EL (cell line): ENCODE results near the gene FUBP1.
A peak's percentile ranks its signal among the peaks of the same experiment; 100 is the strongest.
"Not testable (repeated sequence)": the region's sequence is repeated elsewhere in the genome, so short reads cannot be mapped to it uniquely, and the experiment has no call there.

Experiments used
- DNase-seq: peaks from one replicate; pipeline ENCODE4 v3.0.0-alpha.2; 2016

The FUBP1 gene

DNA sequence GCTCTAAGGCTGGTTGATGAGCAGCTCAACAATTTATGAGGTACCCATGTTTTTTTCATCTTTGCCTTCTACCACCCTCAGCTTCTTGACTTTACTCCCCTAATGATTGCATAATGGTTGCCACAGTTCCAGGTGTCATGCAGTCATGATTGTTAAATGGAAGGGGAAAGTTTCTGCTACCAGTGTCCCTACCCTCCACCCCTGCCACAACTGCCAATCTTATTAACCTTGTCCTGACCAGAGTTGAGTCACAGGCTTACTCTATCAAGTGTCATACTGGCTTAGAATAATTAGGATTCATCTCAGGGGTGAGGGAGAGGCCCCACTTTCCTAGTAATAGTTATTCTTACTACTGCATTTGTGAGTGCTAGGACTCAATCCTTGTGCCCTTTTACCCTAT, 7.9 kb upstream of the FUBP1 start:
- no peak for DNase-seq

DNA sequence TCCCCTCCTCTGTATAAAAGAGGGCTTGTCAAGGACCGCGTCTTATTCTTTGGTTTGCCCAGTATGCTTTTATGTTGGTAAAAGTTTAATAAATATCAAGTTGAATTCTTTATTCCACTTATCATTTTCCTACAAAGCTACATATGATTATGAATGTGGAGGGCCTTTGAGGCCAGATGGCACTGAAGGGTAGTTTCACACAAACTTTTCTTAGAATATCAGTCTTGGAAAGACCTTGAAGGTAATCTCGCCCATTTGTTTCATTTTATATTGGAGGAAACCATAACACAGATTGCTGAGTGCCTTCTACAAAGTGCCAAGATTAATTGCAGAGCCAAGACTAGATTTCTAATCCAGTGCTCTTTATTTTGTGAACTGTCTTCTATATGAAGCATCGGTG, 5.8 kb upstream of the FUBP1 start:
- no peak for DNase-seq

DNA sequence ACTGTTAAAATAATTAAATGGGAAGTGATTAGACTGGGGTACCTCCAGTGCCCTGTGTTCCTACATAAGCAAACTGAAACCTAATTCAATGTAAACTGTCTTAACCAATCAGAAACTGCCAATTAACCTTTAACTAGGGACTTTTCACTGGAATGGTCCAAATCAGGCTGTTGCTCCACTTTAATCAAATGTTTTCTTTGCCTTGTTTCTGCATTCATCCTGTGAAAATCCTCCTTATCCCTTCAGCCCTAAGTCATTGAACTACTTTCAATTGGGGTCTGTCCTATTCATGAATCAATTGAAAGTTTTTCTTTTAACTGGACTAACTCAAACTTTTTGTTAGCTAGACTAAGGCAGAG, 5.1 kb upstream of the FUBP1 start:
- no peak for DNase-seq

DNA sequence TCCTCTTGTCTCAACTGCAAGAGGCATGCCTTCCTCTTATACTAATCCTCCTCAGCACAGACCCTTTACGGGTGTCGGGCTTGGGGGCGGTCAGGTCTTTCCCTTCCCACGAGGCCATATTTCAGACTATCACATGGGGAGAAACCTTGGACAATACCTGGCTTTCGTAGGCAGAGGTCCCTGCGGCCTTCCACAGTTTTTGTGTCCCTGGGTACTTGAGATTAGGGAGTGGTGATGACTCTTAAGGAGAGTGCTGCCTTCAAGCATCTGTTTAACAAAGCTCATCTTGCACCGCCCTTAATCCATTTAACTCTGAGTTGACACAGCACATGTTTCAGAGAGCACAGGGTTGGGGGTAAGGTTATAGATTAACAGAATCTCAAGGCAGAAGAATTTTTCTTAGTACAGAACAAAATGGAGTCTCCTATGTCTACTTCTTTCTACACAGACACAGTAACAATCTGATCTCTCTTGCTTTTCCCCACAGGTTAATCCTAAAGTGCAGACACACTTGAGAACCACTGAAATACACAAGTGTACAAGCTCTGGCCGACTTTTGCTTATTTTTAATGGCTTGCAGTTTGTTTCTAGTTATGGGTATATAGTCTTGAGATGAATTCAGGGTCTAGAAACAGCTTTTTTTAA, 4.6 kb upstream of the FUBP1 start:
- not testable (repeated sequence) for DNase-seq

DNA sequence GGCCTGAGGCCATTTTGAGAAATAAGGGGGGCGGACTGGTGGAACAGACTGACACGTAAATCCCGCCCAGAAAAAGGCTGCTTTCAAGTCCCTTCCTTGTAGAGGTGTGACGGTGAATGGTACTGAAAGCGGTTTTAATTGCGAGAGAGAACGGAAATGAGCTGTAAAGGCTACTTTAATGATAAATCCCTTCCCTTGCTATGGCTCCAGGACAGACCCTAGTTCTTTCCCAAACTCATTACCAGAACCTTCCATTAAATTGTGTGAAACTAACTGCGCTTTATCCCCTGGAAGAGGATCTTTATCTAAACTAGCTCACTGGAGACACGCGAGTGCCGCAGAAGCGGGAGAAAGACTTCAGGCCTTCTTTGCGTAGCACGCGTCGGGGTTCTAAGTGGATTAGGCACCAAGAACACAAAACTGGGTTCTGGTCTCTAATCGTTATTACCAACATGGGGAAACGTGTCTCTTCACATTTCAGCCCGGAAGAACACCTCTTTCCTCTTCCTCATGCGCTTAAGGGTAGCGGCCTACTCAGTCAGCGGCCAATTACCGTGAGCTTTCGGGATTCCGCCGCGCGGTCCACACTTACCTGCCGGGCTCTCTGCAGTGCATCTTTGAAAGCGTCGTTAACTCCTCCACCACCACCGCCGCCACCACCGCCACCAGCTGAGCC, 441 bp downstream of the FUBP1 start:
- DNase-seq, result peak; percentile 96

DNA sequence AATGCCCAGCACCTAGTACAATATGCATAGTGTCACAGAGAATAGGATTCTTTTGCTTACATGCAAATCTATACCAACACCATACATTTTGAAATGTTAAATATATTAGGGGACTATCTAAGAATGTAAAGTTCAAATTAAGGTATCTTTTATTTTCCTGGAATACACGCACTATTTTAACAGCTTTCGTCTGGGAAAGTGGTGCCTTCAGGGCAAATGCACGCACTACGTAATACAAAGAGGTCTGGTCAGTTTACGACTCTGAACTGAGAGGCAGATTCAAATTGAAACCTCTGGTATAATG, 931 bp downstream of the FUBP1 start:
- DNase-seq, result no peak

DNA sequence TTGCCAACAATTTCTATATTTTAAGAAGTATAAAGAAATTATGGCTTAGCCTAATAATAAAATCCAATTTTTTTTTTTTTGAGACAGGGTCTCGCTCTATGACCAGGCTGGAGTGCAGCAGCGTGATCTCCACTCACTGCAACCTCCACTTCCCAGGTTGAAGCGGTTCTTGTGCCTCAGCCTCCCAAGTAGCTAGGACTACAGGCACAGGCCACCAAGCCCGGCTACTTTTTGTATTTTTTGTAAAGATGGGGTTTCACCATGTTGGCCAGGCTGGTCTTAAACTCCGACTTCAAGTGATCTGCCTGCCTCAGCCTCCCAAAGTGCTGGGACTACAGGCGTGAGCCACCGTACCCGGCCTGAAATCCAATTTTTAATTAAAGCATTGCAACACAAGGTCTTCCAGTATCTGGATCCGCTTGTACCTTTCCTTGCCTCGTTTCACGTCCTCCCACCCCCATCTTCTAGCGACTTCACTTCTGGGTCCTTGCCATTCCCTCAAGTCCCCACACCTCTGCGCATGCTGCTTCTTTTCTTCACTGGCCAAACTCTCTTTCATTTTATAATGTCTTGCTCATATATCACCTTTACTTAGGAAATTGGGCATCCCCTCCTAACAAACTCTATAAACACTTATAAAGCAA, 2.3 kb downstream of the FUBP1 start:
- no peak for DNase-seq

DNA sequence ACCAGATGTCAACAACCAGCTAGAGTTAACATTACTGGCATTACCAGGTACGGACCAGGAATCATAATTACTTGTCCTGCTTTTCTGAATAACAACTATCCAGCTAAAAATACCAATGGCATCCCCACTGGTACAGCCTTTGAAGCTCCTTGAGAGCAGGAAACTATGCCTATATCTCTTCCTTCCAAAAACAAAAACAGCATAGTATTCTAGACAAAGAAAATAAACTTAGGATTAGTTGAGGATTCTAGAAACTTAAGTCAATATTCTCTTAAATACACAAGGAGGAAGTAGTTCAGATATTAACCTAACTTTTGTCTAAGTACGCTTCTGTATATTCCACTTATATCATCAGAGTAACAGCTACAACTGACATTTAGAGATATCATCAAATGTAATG, 3.0 kb downstream of the FUBP1 start:
- peak; percentile 8 for DNase-seq

DNA sequence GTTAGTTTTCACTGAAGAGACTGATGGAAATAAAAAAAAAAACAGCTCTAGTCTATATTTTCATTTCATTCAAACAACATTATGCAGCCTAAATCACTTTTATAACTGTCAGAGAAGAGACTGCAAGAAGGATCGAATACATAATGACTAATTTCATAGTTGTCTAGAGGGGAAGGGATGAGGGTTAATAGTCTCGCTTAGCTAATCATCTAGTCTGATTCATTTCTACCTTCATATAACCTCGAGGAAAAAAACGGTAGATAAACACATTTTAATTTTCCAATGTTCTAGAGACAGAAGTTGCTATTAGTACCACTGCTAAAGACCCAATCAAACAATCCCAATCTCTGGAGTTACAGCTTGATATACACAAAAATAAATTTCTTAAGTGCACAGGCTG, 3.5 kb downstream of the FUBP1 start:
- peak; percentile 50 for DNase-seq

DNA sequence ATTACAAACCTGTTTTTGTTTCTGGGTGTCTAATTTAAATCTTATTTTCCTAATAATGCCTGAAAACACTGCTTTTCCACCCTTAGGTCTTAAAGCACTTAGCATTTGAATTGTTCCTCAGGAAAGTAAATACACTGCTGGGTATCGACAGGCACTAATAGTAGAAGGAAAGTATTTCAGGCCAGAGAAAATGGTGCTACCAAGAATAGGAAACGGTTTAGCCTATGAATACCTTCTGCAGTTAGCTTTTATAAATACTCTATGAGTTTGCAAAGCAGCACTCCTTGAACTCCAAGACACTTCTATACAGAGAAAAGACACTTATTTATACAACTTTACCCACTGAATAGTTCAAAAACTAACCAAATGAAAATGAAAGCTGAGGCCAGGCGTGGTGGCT, 6.8 kb downstream of the FUBP1 start:
- no peak for DNase-seq

DNA sequence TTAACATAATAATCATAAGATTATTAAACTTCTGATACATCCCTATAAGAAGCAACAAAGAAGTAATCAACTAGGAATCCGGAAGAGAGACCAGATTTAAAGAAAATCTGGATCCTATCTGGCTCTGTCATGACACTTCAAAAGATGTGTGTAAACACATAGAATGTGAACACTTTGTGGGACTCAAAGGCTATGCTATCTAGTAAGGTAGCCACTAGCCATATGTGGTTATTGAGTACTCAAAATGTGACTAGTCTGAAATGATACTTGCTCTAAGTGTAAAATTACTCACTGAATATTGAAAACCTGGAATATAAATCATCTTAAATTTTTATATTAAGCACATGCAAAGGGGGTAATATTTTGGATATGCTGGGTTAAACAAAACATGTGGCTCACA, 8.7 kb downstream of the FUBP1 start:
- DNase-seq, result peak; percentile 26

DNA sequence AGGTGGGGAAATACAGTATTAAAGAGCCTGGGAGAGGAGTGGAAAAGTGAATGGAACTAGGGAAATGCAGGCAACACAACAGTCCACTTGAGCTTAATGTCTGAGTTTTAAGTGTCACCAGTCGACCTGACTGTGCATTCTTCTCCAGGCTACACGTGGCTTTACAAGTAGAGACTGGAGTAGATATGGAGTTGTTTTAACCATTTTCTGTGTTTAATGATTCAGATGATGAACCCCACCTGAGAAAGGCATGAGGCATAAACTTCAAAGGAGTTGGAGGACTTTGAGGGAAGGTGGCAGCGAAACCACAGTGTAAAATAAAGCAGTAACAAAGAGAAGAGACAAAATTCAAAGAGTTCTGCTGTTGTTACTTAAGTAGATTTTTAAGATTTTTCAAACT, 12.6 kb downstream of the FUBP1 start:
- DNase-seq, result no peak

DNA sequence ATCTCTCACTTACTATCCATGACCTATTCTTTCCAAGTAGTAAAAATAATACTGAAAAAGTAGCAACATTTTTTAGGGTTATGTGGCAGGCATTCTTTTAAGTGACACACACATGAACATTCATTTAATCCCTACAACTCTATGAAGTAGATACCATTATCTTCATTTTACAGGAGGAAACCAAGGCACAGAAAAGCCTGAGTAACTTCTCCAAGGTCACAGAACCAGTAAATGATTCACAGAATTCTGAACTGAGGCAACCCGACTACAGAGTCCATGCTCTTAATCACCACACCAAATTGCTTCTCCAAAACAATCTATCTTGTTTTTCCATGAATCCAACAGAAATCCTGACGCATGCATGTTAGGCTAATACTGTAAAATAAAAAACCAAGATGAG, 17.5 kb downstream of the FUBP1 start:
- DNase-seq, result no peak

DNA sequence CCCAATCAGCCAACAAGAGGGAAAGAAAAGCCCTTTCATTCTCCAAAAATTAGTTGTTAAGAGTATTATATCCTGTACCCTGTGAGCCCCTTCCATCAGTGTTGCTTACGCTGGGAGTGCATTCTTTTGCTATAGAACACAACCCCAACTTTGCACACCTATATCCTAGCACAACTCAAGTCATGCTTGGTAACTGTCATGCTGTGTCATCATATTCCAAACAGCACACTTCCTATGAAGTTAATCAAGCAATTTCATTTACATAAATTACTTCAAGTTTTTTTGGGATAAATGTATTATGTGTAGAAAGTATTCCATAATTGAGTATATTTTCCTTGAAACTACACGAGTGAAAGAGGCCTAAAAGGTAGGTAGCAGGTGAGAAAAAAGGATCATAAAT, 20.0 kb downstream of the FUBP1 start:
- no peak for DNase-seq

DNA sequence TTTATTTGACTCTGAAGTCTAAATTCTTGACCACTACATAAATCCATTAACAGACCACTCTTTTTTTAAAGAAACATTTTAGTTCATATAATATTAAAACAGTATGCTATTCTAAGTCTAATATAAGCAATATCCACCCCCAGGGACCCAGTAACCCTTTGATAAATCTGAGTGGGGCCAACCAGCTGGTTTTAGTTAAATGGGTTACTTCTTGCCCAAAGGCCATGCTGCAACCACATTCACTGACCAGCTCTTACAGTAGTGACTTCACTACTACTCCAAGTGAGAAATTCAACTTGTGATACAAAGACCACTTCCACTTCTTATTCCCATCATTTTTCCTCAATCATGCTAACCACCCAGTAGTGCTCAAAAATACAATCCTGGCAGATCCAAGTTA, 20.5 kb downstream of the FUBP1 start:
- no peak for DNase-seq

DNA sequence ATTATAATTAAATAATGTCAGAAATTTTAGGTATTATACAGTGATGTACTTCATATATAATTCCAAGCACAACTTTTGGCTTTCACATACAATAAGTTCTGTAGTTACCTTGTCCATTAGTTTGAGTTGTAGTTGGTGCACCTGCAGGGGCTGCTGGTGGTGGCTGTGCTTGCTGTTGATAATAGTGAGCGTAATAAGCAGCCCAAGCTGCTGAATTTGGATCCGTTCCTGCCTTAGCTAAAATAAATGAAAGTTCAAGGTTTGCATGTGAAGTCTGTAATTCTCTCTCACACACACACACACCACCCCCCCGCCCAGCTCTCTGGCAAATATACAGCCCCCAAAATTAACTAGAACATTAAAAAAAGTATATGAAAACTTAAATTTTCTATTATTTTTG, 22.4 kb downstream of the FUBP1 start:
- DNase-seq, result no peak

DNA sequence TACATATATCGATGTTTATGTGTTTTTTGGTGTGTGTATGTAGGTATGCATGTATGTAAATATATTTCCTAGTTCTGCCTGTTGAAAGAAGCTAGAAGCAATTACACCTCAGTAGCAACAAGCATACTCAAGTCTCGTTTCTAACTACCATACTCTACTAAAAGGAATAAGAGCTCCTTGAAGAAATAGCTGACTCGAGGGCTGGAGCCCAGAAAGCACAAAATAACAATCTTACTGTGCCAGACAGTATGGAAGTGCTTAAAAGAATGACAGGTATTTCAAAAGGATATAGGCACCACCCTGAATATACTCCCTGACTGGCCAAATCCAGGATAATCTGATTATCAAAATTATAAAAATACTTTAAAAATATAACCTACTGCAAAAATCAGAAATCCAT, 23.2 kb downstream of the FUBP1 start:
- no peak for DNase-seq

DNA sequence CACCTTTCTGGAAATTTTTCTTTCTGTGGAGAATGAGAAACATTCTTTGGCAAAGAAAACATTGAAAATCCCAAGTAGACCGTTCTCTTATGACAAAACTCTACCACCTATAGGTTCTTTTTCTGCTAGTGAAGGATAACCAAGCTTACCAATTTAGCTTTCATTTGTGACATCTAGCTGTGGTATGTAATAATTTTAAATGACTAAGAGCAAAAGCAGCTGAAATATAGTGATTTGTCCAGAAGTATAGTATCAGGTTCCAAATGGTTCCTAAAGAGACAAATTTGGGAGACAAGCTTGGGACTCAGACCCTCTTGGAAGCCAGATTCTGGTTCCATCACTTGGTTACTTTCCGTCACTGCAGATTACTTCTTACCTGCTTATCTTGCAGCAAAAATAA, 24.4 kb downstream of the FUBP1 start:
- DNase-seq, result peak; percentile 50

DNA sequence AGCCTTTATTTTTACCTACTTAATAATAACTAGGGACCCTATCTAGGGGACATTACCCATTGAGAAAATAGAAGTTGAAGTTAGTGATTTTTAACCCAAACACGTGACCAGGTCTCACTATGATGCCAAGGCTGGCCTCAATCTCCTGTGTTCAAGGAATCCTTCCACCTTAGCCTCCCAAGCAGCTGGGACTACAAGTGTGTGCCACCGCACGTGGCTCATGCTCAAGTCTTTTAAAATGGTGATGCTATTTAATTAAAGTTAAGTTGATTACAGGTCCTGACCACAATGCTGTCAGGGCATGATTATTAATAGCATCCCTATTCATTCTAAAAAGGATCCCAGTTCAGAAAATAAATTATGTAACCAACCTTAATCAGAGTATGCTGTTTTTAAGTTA, 25.0 kb downstream of the FUBP1 start:
- DNase-seq, result no peak

DNA sequence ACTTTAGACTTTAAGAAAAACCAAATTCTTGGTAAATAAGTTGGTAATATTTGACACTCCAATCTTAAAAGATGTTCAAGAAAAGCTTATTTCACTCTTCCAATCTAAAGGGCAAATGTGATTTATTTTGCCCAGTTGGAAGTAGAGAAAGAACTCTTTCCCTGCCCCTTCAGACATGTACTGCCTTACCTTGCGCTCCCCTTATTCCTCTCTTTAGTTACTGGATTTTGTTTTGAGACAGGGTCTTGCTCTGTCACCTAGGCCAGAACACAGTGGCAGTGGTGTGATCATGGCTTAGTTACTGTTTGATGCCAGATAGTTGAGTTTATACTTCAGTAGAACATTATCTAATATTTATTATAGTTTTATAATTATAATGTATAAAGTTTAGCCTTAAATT, 27.5 kb downstream of the FUBP1 start:
- no peak for DNase-seq

DNA sequence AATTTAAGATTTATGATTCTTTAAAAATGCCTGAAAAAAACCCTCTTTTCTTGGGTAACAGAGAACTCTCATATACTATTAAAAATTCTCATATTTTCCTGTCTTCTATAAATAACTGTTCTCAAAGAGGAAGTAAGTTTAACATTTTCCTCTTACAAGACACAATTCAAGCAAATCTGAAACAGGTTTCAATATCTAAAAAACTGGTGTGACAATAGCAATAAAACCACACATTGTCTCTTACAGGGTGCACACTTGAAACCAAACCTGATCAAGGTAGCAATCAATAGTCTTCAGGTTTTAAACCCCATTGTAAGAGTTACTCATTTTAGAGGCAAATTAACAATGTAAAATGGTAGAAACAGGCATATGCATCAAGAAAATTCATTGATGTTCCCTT, 28.0 kb downstream of the FUBP1 start:
- DNase-seq, result no peak

DNA sequence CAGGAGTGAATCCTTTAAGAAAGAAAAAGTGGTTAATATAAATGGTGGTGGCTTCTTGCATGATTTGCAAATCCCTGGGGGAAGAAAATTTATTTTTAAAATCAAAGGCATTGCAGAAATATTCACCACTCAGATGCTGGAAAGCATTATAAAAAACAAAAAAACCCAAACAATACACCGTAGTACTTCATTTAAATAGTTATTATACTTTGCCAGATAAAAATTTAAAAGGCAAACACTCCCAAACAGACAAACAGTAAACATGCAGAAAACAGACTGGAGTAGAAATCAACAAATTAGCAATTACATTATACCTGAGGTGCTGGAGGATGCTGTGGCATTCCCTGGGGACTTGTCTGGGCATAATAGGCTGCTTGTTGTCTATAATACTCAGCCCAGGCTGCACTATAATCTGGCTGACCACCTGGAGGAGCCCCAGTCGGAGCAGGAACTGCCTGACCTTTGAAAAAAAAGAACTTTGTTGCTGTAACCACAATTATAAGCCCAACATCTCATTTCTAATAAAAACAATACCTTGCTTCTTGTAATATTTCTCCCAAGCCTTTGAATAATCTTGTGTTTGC, 29.9 kb downstream of the FUBP1 start:
- DNase-seq, result peak; percentile 39

DNA sequence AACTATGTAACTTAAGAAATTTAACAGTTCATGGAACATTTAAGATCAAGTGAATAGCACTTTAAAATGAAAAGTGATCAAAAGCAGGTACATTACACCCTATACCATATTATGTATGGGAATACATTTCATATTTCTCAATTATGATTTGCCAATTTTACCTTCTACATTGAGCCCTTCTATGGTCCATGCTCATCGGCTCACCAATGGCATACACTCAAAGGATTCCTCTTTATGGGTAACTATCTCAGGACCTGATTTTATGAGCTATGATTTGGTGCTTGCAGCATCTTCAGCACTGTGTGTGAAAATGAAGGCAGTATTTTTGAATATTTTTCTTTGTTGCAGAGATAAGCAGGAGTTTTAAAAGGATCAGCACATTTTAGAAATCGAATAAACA, 33.5 kb downstream of the FUBP1 start:
- no peak for DNase-seq

DNA sequence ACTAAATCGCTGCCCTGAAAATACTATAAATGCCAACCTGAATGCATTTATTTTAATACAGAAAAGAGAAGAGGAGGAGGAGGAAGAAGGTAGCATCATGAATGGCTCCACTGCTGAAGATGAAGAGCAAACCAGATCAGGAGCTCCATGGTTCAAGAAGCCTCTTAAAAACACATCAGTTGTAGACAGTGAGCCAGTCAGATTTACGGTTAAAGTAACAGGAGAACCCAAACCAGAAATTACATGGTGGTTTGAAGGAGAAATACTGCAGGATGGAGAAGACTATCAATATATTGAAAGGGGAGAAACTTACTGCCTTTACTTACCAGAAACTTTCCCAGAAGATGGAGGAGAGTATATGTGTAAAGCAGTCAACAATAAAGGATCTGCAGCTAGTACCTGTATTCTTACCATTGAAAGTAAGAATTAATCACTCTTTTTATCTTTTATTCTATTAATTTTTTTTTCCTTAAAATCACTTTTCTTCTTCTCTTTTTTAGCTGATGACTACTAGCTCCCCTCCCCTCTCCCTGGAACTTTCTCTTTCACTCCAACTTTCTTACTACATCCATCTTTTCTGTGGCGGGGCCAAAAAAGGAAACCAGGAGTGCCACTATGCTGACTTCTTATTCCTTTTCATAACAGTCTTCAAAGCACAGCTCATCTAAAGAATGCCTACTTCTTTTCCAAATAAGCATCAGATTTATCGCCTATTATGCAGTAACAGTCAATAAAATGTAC, 36.3 kb downstream of the FUBP1 start:
- DNase-seq, result no peak
